GM21576 (cell line): ENCODE results near the gene CD70.
"Not testable (repeated sequence)": the region's sequence is repeated elsewhere in the genome, so short reads cannot be mapped to it uniquely, and the experiment has no call there.

Experiments
- ATAC-seq: cut with Tn5 transposase; IDR thresholded peaks from one replicate; pipeline ENCODE4 v1.9.1; 2021; ENCODE audit warnings: mild to moderate bottlenecking, moderate library complexity; ENCODE audit not compliant: unreplicated experiment

CD70 gene

DNA sequence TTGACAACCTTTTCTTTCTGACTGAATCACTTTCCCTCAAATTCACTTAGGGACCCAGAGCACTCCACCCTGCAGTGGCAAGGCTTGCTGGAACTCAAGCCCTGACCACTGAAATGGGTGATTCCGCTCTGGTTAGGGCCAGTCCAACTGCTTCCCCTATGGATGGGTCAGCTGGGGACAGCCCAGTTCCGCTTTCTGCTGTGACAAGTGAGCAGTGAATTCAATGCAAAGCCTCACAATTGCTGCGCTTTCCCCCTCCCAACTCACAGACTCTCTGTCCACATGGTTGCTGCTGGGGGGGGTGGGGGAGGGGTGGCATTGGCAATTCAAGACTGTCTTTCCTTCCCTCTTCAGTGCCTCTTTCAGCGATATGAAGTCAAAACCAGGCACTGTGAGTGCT is 18.7 kb downstream of the CD70 start:
- ATAC-seq: no peak

DNA sequence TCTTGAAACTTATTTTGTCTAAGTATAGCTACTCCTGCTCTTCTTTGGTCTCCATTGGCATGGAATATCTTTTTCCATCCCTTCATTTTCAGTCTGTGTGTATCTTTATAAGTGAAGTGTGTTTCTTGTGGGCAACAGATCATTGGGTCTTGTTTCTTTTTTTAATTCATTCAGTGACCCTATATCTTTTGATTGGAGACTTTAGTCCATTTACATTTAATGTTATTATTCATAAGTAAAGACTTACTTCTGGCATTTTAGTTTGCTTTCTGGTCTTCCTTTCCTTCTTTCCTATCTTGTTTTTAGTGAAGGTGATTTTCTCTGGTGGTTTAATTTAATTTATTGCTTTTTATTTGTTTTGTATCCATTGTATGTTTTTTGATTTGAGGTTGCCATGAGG is 19.8 kb downstream of the CD70 start:
- ATAC-seq: no peak

DNA sequence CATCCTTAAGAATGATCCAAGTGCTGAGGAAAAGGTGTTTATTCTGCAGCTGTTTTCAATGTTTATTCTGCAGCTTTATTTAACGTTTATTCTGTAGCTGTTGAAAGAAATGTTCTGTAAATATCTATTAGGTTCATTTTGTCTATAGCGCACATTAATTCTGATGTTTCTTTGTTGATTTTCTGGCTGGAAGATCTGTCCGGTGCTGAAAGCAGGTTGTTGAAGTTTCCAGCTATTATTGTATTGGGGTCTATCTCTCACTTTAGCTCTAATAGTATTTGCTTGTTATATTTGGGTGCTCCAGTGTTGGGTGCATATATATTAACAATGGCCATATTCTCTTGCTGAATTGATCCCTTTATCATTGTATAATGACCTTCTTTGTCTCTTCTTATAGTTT is 20.2 kb downstream of the CD70 start:
- ATAC-seq: no peak

DNA sequence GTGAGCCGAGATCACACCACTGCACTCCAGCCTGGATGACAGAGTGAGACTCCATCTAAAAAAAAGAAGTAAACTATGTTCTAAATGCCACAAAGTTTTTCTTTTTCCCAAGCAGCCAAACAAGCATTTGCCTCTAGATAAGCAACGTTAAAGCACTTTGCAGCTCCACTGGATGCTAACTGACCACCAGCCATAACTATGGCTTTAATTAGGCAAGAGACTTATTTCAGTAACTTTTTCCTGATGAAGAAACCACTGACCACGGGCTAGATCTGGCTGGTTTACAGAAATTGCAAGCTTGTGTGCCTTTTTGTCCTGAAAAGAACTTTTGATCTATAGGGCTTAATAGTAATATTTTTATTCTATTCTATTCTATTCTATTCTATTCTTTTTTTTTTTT is 22.1 kb downstream of the CD70 start:
- ATAC-seq: no peak

DNA sequence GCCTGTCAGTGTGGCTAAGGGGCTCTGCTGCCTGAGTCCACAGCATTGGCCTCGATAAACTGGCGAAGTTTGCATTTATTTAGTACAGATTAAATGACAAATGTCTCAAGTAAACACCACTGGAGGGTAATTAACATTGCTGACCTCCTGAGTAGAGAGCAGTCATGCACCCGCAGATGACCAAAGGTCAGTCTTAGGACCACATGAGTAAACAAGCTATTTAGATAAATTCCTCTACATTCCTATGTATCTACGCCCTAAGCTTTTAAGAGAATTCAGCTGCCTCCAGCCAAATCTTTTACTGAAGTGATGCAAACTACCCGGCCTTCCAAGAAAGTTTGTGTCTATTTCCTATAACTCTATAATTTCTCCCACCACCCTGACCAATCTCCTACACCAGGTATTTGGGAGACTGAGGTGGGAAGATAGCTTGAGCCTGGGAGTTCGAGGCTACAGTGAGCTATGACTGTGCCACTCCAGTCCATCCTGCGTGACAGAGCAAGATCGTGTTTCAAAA is 22.9 kb downstream of the CD70 start:
- no peak for ATAC-seq

DNA sequence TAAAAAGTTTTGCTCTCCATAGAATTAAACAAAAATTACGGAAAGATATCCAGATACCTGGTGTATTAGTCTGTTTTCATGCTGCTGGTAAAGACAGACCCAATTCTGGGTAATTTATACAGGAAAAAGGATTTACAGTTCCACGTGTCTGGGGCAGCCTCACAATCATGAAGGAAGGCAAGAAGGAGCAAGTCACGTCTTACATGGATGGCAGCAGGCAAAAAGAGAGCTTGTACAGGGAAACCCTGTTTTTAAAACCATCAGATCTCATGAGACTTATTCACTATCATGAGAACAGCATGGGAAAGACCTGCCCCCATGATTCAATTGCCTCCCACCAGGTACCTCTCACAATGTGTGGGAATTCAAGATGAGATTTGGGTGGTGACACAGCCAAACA is 24.2 kb downstream of the CD70 start:
- not testable (repeated sequence) for ATAC-seq

DNA sequence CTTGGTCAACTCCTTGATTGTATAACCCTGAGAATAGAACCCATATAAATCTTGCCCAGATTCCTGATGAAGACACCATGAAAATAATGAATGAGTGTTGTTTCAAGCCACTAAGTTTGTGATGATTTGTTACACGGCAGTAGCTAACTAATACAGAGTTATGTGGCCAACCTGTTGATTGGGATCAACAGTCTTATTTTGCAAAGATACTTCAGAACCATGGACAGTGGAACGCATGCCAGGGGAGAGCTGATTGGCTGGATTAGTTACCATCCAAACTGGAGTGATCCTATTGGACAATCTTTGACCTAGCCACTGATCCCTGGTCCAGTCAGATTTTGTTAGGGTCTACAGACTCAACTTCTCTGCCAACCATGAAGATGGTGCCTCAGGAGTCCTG is 26.6 kb downstream of the CD70 start:
- no peak for ATAC-seq

DNA sequence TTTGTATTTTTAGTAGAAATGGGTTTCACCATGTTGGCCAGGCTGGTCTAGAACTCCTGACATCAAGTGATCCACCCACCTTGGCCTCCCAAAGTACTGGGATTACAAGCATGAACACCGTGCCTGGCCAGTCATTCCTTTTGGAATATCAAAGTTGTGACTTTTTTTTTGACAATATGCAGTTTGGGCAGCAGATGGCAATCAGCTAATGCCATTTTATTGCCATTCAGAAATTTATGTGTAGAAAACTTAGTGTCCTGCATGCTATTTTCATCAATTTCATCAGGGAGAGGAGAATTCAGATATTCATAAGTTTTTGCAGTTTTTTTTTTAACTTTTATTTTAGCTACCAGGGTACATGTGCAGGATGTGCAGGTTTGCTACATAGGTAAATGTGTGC is 28.5 kb downstream of the CD70 start:
- not testable (repeated sequence) for ATAC-seq

DNA sequence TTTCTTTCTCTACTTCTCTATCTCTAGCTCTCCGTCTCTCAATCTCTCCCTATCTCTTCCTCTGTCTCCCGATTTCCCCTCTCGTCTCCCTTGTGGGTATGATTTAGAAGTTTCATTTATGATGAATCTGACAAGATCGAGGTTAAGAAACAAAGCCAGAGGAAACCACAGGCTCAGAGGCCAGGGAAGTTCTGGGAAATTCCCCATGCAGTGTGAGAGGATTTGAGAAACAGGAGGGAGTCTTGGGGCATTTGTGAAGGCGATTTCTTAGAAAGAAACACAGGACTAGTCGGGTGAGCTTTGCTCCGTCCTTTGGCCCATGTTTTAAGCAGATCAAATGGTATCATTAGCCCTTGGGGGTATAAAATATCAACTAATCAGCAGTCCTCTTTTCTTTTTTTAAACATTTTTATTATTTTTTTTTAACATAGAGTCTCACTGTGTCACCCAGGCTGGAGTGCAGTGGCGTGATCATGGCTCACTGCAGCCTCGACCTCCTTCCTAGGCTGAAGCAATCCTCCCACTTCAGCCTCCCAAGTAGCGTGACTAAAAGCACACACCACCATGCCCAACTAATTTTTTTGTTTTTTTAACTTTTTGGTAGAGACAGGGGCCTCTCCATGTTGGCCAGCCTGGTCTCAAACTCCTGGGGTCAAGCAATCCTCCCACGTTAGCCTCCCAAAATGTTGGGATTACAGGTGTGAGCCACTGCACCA is 34.3 kb downstream of the CD70 start:
- no peak for ATAC-seq

DNA sequence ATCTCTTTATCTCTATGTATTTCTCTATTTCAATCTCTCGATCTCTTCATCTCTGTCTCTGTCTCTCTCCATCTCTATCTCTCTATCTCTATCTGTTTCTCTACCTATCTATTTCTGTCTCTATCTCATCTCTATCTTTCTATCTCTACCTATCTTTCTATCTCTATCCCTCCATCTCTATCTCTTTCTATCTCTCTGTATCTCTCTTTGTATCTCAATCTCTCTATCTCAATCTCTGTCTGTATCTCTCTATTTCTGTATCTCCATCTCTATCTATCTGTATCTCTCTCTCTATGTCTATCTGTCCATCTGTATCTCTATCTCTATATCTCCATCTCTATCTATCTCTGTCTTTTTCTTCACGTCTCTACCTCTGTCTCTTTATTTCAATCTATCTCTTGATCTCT is 34.9 kb downstream of the CD70 start:
- no peak for ATAC-seq

DNA sequence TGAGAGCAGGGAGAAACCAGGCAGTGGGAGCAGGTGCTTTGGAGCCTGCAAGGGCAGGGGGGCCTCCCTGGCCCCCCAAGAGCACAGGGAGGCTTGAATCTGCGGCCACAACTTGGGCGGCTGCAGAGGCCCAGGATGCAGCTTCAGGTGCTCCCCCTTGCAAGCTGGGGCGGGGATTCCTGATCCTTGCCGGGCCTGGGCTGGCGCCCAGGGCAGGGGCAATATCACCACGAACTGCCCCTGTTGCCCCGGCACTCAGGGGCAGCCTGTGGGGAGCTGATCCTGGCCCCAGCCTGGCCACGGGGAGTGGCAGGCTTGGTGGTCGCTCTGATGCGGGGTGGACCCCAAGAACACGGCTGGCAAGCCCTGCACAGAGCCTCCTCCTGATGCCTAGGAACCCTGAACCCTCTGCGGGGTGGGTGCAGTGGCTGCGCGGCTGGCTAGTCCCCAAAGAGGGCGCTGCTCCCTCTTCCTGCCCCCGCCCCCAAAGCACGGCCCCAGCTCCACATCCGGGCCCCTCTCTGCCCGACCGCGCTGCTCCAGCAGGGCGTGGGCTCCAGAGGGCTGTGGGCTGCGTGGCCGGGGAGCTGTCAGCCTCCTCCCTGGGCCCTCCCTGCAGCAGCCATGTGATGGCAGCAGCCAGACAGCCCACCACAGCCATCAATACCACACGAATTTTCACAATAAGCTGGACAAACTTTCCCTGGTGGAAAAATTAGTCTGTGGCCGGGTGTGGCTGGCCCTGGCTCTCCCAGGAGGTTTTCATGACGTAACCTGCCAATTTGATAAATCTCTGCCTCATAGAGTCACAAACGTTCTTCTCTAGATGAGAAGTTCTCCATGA is 39.1 kb downstream of the CD70 start:
- ATAC-seq: no peak

DNA sequence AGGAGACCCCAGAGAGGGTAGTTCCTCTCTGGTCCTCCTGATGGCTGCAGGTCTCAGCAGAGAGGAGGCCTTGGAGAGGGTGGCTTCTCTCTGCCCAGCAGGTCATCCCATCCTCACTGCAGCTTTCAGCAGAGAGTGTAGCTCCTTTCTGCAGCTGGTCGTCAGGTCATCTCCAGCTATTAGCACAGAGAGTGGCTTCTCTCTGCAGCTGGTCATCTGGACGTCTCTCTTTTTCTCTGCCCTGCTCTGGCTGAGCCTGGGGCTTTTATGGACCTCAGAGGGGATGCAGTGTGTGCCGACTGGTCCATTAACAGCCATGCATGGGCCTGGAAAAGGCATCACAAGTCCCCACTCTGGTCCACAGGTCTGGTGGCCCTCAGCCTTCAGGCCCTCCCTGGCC is 39.9 kb downstream of the CD70 start:
- no peak for ATAC-seq

DNA sequence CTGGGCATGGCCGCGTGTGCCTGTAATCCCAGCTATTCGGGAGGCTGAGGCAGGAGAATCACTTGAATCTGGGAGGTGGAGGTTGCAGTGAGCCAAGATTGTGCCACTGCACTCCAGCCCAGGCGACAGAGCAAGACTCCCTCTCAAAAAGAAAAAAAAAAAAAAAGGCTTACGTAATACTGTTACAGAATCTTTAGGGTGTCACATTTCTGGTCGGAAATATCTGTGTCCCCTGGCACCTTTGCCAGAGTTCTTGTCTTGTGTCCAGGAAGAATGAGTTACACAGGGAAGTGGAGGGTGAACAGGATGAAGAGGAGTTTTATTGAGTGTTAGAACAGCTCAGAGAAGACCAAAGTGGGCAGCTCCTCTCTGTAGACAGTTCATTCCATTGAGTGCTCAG is 40.3 kb downstream of the CD70 start:
- ATAC-seq: not testable (repeated sequence)

DNA sequence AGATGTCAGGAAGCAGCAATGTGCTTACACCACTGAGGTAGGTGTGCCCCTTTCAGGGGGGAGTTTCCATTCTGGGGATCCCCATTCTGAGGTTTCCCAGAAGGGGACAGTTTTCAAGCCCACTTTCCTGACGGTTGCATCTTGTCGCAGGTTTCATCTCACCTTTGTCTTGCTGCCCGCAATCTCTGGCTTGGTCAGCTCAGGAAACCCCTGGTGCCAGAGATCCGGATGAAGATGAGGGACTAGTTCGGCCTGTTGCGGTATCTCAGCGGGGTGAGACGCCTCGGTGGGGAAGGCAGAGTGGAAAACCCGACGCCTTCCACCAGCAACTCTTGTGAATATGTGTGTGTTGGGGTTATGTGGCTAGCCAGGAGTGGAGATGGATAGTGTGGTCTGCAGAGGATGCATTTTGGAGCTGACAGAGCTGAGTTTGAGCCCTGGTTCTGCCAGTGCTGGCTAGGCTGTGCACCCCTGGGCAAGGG is 47.0 kb downstream of the CD70 start:
- no peak for ATAC-seq

DNA sequence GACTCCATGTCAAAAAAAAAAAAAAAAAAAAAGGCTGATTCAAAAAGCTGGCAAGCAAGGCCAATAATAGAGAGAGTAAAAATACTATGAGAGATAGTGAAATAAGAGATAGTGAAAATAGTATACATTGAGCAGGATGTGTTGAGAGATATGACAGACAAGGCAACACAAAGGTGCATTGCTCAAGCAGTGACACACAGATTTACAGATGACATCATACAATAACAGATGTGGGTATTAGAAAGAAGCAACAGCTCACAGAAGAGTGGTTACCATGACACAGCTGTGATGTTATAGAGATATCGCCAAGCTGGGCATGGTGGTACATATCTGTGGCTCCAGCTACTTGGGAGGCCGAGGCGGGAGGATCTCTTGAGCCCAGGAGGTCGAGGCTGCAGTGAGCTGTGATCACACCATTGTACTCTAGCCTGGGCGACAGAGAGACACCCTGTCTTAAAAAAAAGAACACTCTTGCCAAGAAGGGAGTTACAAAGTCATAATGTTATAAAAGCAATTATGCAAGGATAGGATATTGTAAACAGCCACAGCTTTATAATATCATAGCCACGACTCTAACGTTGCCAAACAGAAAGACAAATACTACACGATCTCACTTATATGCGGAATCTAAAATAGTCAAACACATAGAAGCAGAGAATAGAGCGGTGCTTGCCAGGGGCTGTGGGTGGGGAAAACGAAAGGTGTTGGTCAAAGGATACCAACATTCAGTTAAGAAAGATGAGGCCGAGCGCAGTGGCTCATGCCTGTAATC is 49.8 kb downstream of the CD70 start:
- no peak for ATAC-seq

DNA sequence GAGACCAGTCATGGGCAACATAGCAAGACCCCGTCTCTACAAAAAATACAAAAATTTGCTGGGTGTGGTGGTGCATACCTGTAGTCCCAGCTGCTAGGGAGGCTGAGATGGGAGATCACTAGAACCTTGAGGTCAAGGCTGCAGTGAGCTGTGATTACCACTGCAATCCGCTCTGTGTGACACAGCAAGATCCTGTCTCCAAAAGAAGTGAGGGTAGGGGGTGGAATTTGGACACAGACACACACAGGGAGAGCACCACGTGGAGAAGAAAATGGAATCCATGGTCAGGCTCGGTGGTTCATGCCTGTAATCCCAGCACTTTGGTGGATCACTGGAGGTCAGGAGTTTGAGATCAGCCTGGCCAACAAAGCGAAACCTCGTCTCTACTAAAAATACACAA is 51.4 kb downstream of the CD70 start:
- no peak for ATAC-seq
